GM18505 (cell line): ENCODE data around the gene TLE5.

Experiments
- ATAC-seq: cut with Tn5 transposase; IDR thresholded peaks from one replicate; pipeline ENCODE4 v1.9.1; 2021; ENCODE audit not compliant: unreplicated experiment
- POLR2A ChIP-seq: IDR thresholded peaks from 4 replicates; pipeline ENCODE4 v1.6.1; 2011; ENCODE audit warnings: borderline replicate concordance; ENCODE audit not compliant: insufficient read depth, insufficient read length; ENCODE audit errors: extremely low read depth

TLE5 gene

DNA sequence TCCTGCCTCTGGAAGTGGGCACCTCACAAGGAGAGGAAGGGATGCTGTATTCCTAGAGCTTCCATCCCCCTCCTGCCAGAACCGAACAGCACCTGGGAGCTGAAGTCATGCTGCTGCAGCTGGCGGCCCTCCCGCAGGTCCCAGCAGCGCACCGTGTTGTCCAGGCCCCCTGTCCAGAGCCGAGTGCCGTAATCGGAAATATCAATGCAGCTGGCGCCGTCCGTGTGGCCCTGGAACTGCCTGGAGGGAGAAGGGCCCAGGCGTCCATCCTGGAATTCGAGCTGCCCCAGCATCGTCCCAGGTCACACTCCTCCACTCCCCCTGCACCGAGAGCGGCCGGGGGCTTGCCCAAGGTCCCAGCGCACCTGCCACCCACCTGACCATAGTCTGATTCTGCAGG is 57.0 kb downstream of the TLE5 start:
- TF ChIP-seq POLR2A: no peak
- ATAC-seq: no peak

DNA sequence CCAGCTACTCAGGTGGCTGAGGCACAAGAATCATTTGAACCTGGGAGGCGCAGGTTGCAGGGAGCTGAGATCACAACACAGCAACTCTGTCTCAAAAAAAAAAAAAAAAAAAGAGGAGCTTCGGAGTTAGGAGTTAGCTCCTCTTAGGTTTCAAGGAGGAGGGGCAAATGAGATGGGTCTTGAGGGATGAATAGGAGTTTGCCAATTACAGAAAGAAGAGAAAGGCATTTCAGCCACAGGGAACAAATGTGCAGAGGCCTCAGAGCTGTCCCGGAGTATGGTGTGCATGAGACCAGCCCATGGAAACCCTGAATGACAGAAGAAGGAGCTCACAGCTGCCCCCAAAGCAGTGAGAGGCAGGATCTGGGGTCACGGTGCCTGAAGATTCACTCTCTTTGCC is 57.8 kb downstream of the TLE5 start:
- no peak for TF ChIP-seq POLR2A
- no peak for ATAC-seq

DNA sequence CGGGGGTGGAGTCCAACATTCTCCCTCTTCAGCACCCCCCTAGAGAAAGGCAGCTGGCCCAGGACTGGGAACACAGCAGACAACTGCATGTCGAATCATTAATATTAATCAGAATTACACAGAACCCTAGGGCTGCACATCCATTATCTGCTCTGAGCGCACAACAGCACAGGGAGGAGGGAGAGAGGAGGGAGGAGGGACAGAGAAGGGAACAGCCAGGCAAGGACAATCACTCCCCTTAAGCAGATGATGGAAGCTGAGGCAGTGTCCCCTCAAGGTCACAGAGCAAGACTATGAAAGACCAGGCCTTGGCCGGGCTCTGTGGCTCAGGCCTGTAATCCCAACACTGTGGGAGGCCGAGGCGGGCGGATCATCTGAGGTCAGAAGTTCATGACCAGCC is 59.2 kb downstream of the TLE5 start:
- no peak for TF ChIP-seq POLR2A
- ATAC-seq: no peak
